Mucosa of descending colon (tissue), 3 donors: ENCODE results near the gene RPS14. TPM values are rescaled to one million over a fixed set of nuclear protein-coding genes. Genes with fewer than 3 reads are reported as not detected.

Source experiments
- ATAC-seq: fragments of 200-7000 bp; cut with Tn5 transposase; one replicate; pipeline ENCODE4 v1.9.1; 2020; ENCODE audit warnings: mild to moderate bottlenecking, moderate library complexity
- DNase-seq, 3 donors: peaks; one replicate each; pipeline ENCODE4 v3.0.0-alpha.2; 2020
- H3K36me3 ChIP-seq: fragments of 200-600 bp; one replicate; pipeline ENCODE4 v1.8.0; 2021; ENCODE audit warnings: low read depth, mild to moderate bottlenecking
- H3K4me1 ChIP-seq: fragments of 200-600 bp; one replicate; pipeline ENCODE4 v1.8.0; 2021; ENCODE audit warnings: low read depth, mild to moderate bottlenecking
- H3K4me3 ChIP-seq: fragments of 200-600 bp; one replicate; pipeline ENCODE4 v1.8.0; 2021; ENCODE audit warnings: mild to moderate bottlenecking
- H3K9me3 ChIP-seq: fragments of 200-600 bp; one replicate; pipeline ENCODE4 v1.8.0; 2021; ENCODE audit warnings: mild to moderate bottlenecking
- CTCF ChIP-seq: fragments of 200-600 bp; IDR thresholded peaks from one replicate; pipeline ENCODE4 v1.8.0; 2022; ENCODE audit warnings: antibody characterized with exemption, mild to moderate bottlenecking
- intact Hi-C, 2 donors: fragments of 100-400 bp; cut with DNase I in 1 of 2; cut with micrococcal nuclease in 1 of 2; formaldehyde crosslinking; loops; one replicate each; pipeline versions ENCODE4 v1.11.0 to v1.11.1; 2022; cut with DNase I, micrococcal nuclease
- total RNA-seq, 3 donors: library from RNA; stranded (reverse); fragmentation: NEBNext Ultra II Directional in 2 of 3; extraction: Animal tissue kit (Norgen Biotek cat#: 25700) in 2 of 3; gene quantifications; one replicate each; pipeline versions ENCODE4 v1.2.1 to v1.2.4, GENCODE V29; 2021 to 2023
- donor health status: DM: no; HTN: no; CAD: no; lungs with moderate emphysema.
- donor health status: DM: no; HTN: no; CAD: no.
- donor health status: DM: no; HTN: yes; CAD: no.

The RPS14 gene
- total RNA-seq, 3 donors from 2014 or later = 1,569 to 1,671 (median 1,618) TPM

GRCh38 chr5:150413176-150413901 lies 36.2 kb downstream of the RPS14 start:
- no peaks in the 10 kb centered on the region for H3K36me3 ChIP-seq
- DNase-seq (no peak), ATAC-seq (no peak)
- H3K4me3 ChIP-seq = no peak overlapping the region
- no peak for TF ChIP-seq CTCF
- intact Hi-C loops = no loop called here
- peaks cover 14% of the 10 kb centered on the region for H3K4me1 ChIP-seq
- no peaks in the 10 kb centered on the region for H3K9me3 ChIP-seq

GRCh38 chr5:150412319-150413175 lies 37.0 kb downstream of the RPS14 start, which contains the start of gene CD74:
Gene CD74, minus strand, starts transcription at chr5:150412910. Its CDS starts 161 bp downstream, at chr5:150412749.
- TF ChIP-seq CTCF = no peak
- DNase-seq (peak; percentile 86 to 95 (median 92)), ATAC-seq (peak; percentile 81)
- intact Hi-C loops = no loop called here
- H3K4me3 ChIP-seq = peak within 1 kb of the TSS; percentile 10
- H3K36me3 ChIP-seq = no peaks in the 10 kb centered on the region
- H3K9me3 ChIP-seq = no peaks in the 10 kb centered on the region
- peaks cover 14% of the 10 kb centered on the region for H3K4me1 ChIP-seq

- Histone ChIP-seq H3K9me3 (no peaks in the 10 kb centered on the region), H3K4me3 (no peak overlapping the region), H3K36me3 (no peaks in the 10 kb centered on the region), H3K4me1 (peaks cover 14% of the 10 kb centered on the region)
- intact Hi-C loops = no loop called here
- DNase-seq (peak in 2 of 3 donors; percentile 70 to 71), ATAC-seq (peak; percentile 19)
- no peak for TF ChIP-seq CTCF
These were observed 38.1 kb downstream of the RPS14 start for GRCh38 chr5:150411245-150411979.

- TF ChIP-seq CTCF = no peak
- peak; percentile 66 for ATAC-seq
- intact Hi-C loops = no loop called here
- Histone ChIP-seq H3K9me3 (no peaks in the 10 kb centered on the region), H3K4me3 (no peak overlapping the region), H3K36me3 (no peaks in the 10 kb centered on the region), H3K4me1 (peaks cover 14% of the 10 kb centered on the region)
- DNase-seq = peak in 2 of 3 donors; percentile 32 to 82
These were observed 38.9 kb downstream of the RPS14 start for GRCh38 chr5:150410524-150411244.
